Subcutaneous abdominal adipose tissue (tissue), 5 donors: ENCODE results near the gene TRPM2.

Source experiments
- H3K27ac ChIP-seq: one replicate; pipeline ENCODE4 v1.7.0; 2013; ENCODE audit warnings: low read depth, mild to moderate bottlenecking, inconsistent platforms, low read length, moderate library complexity
- H3K27me3 ChIP-seq, 5 donors: one replicate each; pipeline ENCODE4 v1.7.0; 2013; ENCODE audit warnings: low read length in 5 of 5, inconsistent platforms in 1 of 5; ENCODE audit not compliant: control insufficient read depth in 5 of 5, insufficient read depth in 4 of 5
- H3K36me3 ChIP-seq, 5 donors: one replicate each; pipeline ENCODE4 v1.7.0; 2013; ENCODE audit warnings: low read length in 5 of 5; ENCODE audit not compliant: control insufficient read depth in 5 of 5, insufficient read depth in 5 of 5
- H3K4me1 ChIP-seq, 5 donors: one replicate each; pipeline ENCODE4 v1.7.0; 2013; ENCODE audit warnings: low read length in 5 of 5, mild to moderate bottlenecking in 3 of 5, moderate library complexity in 1 of 5; ENCODE audit not compliant: control insufficient read depth in 5 of 5, insufficient read depth in 5 of 5
- H3K4me3 ChIP-seq, 5 donors: one replicate each; pipeline ENCODE4 v1.7.0; 2013; ENCODE audit warnings: low read length in 5 of 5, low read depth in 1 of 5
- H3K9ac ChIP-seq, 5 donors: one replicate each; pipeline ENCODE4 v1.7.0; 2013; ENCODE audit warnings: low read length in 5 of 5, mild to moderate bottlenecking in 4 of 5, moderate library complexity in 3 of 5
- H3K9me3 ChIP-seq, 5 donors: one replicate each; pipeline ENCODE4 v1.7.0; 2013; ENCODE audit warnings: low read length in 5 of 5; ENCODE audit not compliant: control insufficient read depth in 5 of 5
- donor health status: healthy.
- donor health status: healthy.
- donor health status: healthy.
- donor health status: healthy.
- donor health status: healthy.

TRPM2 gene

DNA sequence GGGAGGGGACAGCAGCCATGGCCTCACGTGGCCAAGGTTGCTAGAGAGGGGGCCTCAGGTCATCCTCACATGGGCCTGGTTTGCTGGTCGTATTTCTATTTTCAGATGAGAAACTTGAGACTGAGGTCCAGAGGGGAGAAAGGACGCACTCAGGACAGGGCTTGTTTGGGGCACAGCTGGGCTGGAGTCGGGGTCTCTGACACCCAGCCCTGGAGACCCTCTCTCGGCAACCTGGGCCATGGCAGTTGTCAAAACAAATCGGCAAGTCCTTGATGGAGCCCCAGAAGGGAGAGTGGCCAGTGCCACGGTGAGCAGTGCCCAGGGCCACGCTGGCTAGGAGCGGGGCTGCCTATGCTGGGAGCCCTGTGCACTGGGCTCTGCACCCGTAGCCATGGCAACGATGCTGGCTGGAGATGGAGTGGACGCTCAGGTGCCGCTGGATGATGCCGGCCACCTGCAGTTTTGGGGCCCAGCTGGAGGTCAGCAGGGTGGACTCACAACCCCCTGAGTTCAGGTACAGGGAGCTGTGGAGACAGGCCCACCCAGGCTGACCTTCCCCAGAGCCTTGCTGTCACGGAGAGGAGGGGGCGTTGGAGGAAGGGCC lies 113.0 kb downstream of the TRPM2 start:
- H3K9ac ChIP-seq = no peak overlapping the region
- H3K4me3 ChIP-seq = no peak overlapping the region
- H3K27ac ChIP-seq = no peak overlapping the region
- peaks cover 0 to 8% (median 0%) of the 10 kb centered on the region in 5 donors for H3K4me1 ChIP-seq
- H3K27me3 ChIP-seq = peaks cover 0 to 9% (median 0%) of the 10 kb centered on the region in 5 donors
- H3K36me3 ChIP-seq = peaks cover 0 to 2% (median 0%) of the 10 kb centered on the region in 5 donors
- no peaks in the 10 kb centered on the region for H3K9me3 ChIP-seq

DNA sequence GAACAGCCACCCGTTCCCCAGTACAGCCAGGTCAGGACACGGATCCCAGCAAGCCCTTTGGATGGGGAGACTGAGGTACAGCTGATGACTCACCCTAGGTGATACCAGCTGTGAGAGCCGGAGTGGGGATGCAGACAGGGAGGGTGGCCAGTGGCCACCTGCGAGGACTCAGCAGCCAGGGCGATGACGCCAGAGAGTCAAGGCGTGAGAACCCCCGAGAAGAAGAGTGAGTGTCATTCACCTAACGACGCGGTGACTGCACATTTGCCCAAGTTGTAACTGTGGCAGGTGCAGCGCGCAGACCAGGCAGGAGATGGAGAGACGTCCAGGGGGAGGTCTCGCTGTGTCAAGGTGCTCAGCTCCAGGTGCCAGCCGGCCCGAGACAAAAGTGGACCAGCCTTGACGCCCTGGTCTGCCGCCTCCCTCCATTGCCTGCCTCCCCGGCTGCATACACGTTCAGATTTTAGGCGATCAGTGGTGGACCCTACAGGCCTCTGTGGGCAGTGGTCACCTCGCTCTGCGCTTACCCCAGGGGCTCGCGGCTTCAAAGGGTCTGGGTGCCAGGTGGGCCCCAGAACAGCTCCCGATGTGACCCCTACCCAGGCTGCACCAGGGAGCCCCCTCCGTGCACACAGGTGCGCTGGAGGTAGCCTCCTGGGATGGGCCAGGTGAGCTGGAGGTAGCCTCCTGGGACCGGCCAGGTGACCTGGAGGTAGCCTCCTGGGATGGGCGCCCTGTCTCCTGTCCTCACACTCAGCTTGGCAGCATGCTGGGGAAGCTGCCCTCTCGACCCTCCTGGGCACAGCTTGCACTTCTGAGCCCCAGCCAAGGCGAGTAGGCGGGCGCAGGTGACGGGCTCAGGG lies 113.8 kb downstream of the TRPM2 start:
- no peaks in the 10 kb centered on the region for H3K9me3 ChIP-seq
- H3K27ac ChIP-seq = no peak overlapping the region

DNA sequence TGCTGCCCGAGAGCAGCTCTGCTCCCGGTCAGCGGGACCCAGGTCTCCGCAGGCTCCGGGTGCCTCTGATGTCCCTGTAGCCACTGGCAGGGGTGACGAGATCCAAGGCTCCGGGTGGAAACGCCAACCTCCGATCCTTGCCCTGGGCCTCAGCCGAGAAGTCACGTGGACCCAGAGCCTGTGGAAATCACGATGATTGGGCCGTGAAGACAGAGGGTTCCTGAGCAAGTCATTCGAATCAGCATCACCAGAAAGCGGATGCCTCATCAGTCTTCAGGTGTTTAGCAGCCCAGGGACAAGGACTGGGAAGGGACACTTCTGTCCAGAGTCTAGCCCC lies 114.4 kb downstream of the TRPM2 start:
- Histone ChIP-seq H3K4me3 (no peak overlapping the region), H3K27me3 (peaks cover 0 to 9% (median 0%) of the 10 kb centered on the region in 5 donors), H3K9ac (no peak overlapping the region), H3K4me1 (peaks cover 0 to 8% (median 0%) of the 10 kb centered on the region in 5 donors), H3K36me3 (no peaks in the 10 kb centered on the region), H3K9me3 (no peaks in the 10 kb centered on the region), H3K27ac (no peak overlapping the region)

More for the DNA sequence above, 113.8 kb downstream of the TRPM2 start:
- H3K36me3 ChIP-seq = peaks cover 0 to 2% (median 0%) of the 10 kb centered on the region in 5 donors
- peaks cover 0 to 9% (median 0%) of the 10 kb centered on the region in 5 donors for H3K27me3 ChIP-seq
- H3K9ac ChIP-seq = no peak overlapping the region
- no peak overlapping the region for H3K4me3 ChIP-seq
- peaks cover 0 to 8% (median 0%) of the 10 kb centered on the region in 5 donors for H3K4me1 ChIP-seq

DNA sequence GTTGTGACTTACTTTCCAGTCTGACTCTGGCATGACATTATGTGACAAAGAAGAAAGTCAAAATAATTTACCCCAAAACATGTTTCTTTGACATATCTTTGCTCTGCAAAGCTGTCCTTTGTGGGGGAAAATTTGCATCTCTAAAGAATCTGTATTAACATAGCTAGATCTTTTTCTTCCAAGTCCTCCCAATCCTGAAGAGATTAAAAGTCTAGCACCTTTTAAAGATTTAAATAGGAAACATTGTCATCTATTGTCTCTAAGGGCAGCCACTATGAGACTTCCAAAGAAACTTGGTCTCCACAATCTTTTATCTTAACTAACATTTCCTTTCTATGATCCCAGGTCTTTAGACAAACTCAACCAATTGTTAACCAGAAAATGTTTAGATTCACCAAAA lies 117.9 kb downstream of the TRPM2 start:
- Histone ChIP-seq H3K27ac (no peak overlapping the region), H3K4me3 (no peak overlapping the region)

DNA sequence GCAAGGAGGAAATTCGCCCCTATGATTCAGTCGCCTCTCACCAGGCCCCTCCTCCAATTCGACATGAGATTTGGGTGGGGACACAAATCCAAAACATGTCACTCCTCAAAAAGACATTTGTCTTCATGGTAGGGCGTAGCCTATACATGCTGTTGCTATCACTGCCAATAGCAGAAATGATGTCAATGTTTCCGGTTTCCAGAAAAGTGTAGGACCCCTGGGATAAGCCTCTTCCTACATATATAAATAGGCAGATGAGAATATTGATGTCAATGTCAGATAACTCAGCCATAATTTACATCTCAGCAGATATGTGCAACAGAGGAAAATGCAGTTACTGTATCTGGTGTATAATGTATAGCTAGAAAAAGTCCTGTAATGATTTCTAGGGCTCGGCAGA lies 118.6 kb downstream of the TRPM2 start:
- H3K27ac ChIP-seq = no peak overlapping the region
- no peaks in the 10 kb centered on the region for H3K4me1 ChIP-seq
- H3K27me3 ChIP-seq = no peaks in the 10 kb centered on the region
- no peak overlapping the region for H3K4me3 ChIP-seq
- H3K9ac ChIP-seq = no peak overlapping the region
- H3K9me3 ChIP-seq = no peaks in the 10 kb centered on the region
- H3K36me3 ChIP-seq = no peaks in the 10 kb centered on the region

More for the DNA sequence above, 117.9 kb downstream of the TRPM2 start:
- no peaks in the 10 kb centered on the region for H3K36me3 ChIP-seq
- H3K9me3 ChIP-seq = no peaks in the 10 kb centered on the region
- no peaks in the 10 kb centered on the region for H3K27me3 ChIP-seq
- H3K4me1 ChIP-seq = no peaks in the 10 kb centered on the region
- no peak overlapping the region for H3K9ac ChIP-seq

DNA sequence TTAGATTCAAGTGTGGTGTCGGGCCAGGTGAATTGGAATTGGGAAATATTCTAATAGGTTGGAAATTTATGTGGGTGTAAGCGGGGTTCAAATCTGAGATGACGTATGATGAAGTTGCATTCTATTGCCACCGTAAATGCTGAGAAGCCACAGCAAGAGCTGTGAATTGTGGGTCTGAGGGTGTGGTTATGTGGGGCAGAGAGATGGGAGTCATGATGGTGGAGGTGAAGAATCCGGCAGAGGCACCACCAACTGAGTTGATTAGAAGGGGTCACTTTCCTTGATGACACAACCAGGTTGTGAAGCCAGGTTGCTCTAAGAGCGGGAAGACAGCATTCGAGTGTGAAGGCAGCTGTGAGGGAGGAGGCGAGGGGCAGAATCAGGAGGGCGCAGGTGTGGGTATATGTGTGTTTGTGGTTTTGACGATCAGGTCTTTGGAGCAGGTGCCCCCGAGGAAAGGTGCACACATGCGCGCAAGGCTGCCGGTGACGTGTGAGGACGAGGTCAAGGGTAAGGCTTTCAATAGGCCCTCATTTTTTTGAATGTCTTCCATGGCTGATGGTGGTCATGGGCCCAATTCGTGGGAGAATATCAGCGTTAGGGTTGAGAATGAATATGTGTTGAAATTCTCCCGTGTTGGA lies 120.6 kb downstream of the TRPM2 start:
- peaks cover 0 to 15% (median 11%) of the 10 kb centered on the region in 5 donors for H3K4me1 ChIP-seq
- H3K27me3 ChIP-seq = no peaks in the 10 kb centered on the region
- H3K9me3 ChIP-seq = no peaks in the 10 kb centered on the region
- H3K36me3 ChIP-seq = no peaks in the 10 kb centered on the region
- no peak overlapping the region for H3K4me3 ChIP-seq
- H3K9ac ChIP-seq = no peak overlapping the region
- H3K27ac ChIP-seq = no peak overlapping the region

DNA sequence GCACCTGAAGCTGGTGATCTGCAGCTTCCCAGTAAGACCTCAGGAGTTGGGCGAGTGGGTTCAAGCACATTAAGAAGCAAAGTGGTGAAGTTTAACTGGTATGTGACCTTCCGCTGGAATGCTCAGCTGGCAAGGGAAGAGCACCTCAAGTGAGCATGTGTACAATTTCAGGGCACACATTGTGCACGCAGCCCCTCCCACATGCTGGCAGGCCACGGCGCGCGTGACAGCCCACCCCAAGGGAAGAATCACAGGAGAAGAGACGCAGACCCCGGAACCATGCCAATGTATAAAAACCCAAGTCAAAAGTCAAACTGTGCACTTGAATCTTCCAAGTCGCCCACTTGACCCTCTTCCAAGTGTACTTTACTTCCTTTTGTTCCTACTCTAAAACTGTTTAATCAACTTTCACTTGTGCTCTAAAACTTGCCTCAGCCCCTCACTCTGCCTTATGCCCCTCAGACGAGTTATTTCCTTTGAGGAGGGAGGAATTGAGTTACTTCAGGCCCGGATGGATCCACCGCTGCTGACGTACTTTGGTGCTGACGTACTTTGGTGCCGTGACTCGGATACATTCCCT lies 121.9 kb downstream of the TRPM2 start:
- Histone ChIP-seq H3K4me1 (peaks cover 0 to 15% (median 11%) of the 10 kb centered on the region in 5 donors), H3K36me3 (no peaks in the 10 kb centered on the region), H3K27ac (no peak overlapping the region), H3K27me3 (no peaks in the 10 kb centered on the region), H3K4me3 (no peak overlapping the region), H3K9me3 (no peaks in the 10 kb centered on the region), H3K9ac (no peak overlapping the region)

DNA sequence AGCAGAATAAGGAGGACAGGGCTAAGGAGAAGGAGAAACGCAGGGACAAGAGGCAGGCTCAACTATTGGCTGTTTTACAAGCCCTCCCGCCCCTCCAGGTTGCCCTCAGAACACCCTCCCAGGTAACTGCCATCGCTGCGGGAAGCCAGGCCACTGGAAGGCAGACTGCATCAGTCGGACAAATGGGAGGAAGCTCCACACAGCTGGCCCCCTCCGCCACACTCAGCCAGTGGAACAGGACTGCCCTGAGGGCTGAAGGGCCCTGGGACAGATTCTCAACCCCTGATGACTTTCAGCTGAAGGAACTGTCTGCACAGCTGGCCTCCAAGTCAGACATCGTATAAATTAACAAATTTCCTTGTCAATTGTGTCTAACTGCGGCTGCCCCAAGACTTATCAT lies 123.7 kb downstream of the TRPM2 start:
- Histone ChIP-seq H3K9ac (no peak overlapping the region), H3K36me3 (no peaks in the 10 kb centered on the region), H3K27me3 (no peaks in the 10 kb centered on the region), H3K9me3 (no peaks in the 10 kb centered on the region), H3K4me3 (no peak overlapping the region), H3K27ac (no peak overlapping the region), H3K4me1 (peaks cover 0 to 15% (median 11%) of the 10 kb centered on the region in 5 donors)

DNA sequence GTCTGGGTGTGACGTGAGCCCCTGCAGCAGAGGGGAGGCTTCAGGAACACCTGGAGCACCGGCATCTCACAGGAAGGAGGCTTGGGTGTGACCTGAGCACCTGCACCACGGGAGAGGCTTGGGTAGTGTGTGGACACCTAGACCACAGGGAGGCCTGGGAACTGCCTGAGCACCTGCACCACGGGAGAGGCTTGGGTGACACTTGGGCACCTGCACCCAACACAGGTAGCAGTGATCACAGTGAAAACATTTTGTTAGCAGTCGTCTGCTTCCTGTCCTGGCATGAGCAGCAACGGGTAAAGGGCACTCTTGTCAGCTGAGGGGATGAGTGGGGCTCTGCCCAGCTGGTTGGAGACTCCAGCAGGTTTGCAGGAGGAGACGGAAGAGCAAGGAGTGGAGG lies 124.3 kb downstream of the TRPM2 start:
- no peaks in the 10 kb centered on the region for H3K27me3 ChIP-seq
- no peaks in the 10 kb centered on the region for H3K36me3 ChIP-seq
- no peak overlapping the region for H3K9ac ChIP-seq
- no peaks in the 10 kb centered on the region for H3K9me3 ChIP-seq
- H3K27ac ChIP-seq = no peak overlapping the region
- H3K4me1 ChIP-seq = peaks cover 5 to 15% (median 12%) of the 10 kb centered on the region in 5 donors
- no peak overlapping the region for H3K4me3 ChIP-seq
